K562 (cell line): Measurements from ENCODE around the gene TTLL12. TPM values are rescaled to one million over a fixed set of nuclear protein-coding genes. Genes with fewer than 3 reads are reported as not detected.

ENCODE experiments used
- ATF7 ChIP-seq: fragments of 450-650 bp; IDR thresholded peaks from 2 replicates; pipeline ENCODE4 v1.7.1; 2014; ENCODE audit warnings: mild to moderate bottlenecking, moderate library complexity
- E4F1 ChIP-seq: fragments of 250-450 bp; sonication (Bioruptor Pico); IDR thresholded peaks from 2 replicates; pipeline ENCODE4 v1.5.0; 2021; ENCODE audit warnings: mild to moderate bottlenecking, borderline replicate concordance
- KDM4B ChIP-seq, 2 experiments: fragments of 450-650 bp in 1 of 2; sonication (generic) in 1 of 2; IDR thresholded peaks; 2 replicates each; pipeline ENCODE4 v1.6.1; 2016 to 2017; ENCODE audit warnings: borderline replicate concordance in 2 of 2, antibody characterized with exemption in 1 of 2, low read depth in 1 of 2, mild to moderate bottlenecking in 1 of 2
- L3MBTL2 ChIP-seq: fragments of 450-650 bp; IDR thresholded peaks from 2 replicates; pipeline ENCODE4 v1.6.1; 2016; ENCODE audit warnings: mild to moderate bottlenecking, moderate library complexity
- MBD2 ChIP-seq: sonication (generic); IDR thresholded peaks from 2 replicates; pipeline ENCODE4 v1.6.1; 2016; ENCODE audit warnings: low read depth, borderline replicate concordance
- NEUROD1 ChIP-seq: fragments of 150-350 bp; IDR thresholded peaks from 2 replicates; pipeline ENCODE4 v1.6.1; 2014; ENCODE audit warnings: borderline replicate concordance, low read length, low read depth; ENCODE audit not compliant: partially characterized antibody
- POLR2G ChIP-seq: fragments of 200-400 bp; formaldehyde crosslinking; IDR thresholded peaks from 2 replicates; pipeline ENCODE4 v1.6.1; 2017; ENCODE audit warnings: low read depth, mild to moderate bottlenecking, antibody characterized with exemption, low read length, moderate library complexity
- POLR2H ChIP-seq: IDR thresholded peaks from 2 replicates; pipeline ENCODE4 v1.6.1; 2016; ENCODE audit warnings: missing genetic modification characterization, low read depth, mild to moderate bottlenecking, control low read depth, missing compliant biosample characterization, moderate library complexity
- RBFOX2 ChIP-seq: fragments of 200-400 bp; formaldehyde crosslinking; IDR thresholded peaks from 2 replicates; pipeline ENCODE4 v1.6.1; 2017; ENCODE audit warnings: low read depth, mild to moderate bottlenecking, low read length, moderate library complexity
- RBM34 ChIP-seq: fragments of 200-400 bp; formaldehyde crosslinking; IDR thresholded peaks from 2 replicates; pipeline ENCODE4 v1.6.1; 2018; ENCODE audit warnings: low read length, borderline replicate concordance; ENCODE audit not compliant: insufficient read depth
- SMARCE1 ChIP-seq: fragments of 450-650 bp; IDR thresholded peaks from 2 replicates; pipeline ENCODE4 v1.7.1; 2016; ENCODE audit warnings: mild to moderate bottlenecking
- YY1 ChIP-seq, 3 experiments: IDR thresholded peaks; 2 replicates each; pipeline ENCODE4 v1.6.1; 2011; ENCODE audit warnings: low read length in 2 of 3, mild to moderate bottlenecking in 2 of 3, moderate library complexity in 2 of 3, borderline replicate concordance in 1 of 3, control low read depth in 1 of 3, low read depth in 1 of 3; ENCODE audit not compliant: insufficient read depth in 3 of 3, insufficient replicate concordance in 2 of 3, control insufficient read depth in 1 of 3, insufficient read length in 1 of 3; ENCODE audit errors: extremely low read depth in 1 of 3
- ZBTB2 ChIP-seq: fragments of 450-650 bp; IDR thresholded peaks from 2 replicates; pipeline ENCODE4 v1.6.1; 2016; ENCODE audit warnings: antibody characterized with exemption
- ZZZ3 ChIP-seq: fragments of 450-650 bp; IDR thresholded peaks from 2 replicates; pipeline ENCODE4 v1.6.1; 2016; ENCODE audit warnings: antibody characterized with exemption, mild to moderate bottlenecking, moderate library complexity
- polyA plus RNA-seq, 8 experiments: library from polyadenylated mRNA; depleted of rRNA in 4 of 8; stranded (reverse) in 5 of 8; unstranded in 3 of 8; fragments of >200 nt; fragmentation: Nextera tagmentation in 2 of 8; fragmentation: Illumina TruSeq in 1 of 8; extraction: Ambion mirVana in 2 of 8; extraction: Trizol in 1 of 8; gene quantifications; 2 replicates each; pipeline versions ENCODE4 v1.2.1 to v1.2.3, GENCODE V29; 2011 to 2014; ENCODE audit warnings: inconsistent platforms in 1 of 8, missing spikeins in 1 of 8
- total RNA-seq, 7 experiments: library from RNA; depleted of rRNA in 6 of 7; stranded (reverse); fragments of >200 nt in 6 of 7; fragmentation: Illumina TruSeq in 2 of 7; extraction: Trizol in 2 of 7; gene quantifications; 2 replicates each; pipeline versions ENCODE4 v1.2.1 to v1.2.3, GENCODE V29; 2011 to 2021; ENCODE audit warnings: low replicate concordance in 1 of 7
- TF ChIP-seq, protein P1 (sequence below): fragments of 250-450 bp; sonication (Bioruptor Pico); IDR thresholded peaks from 2 replicates; pipeline ENCODE4 v1.4.0; 2020

Gene TTLL12
- total and polyA plus RNA-seq, 9 of the 15 experiments (the other 6 are each of a cell fraction or from before 2014, with no cell fraction given), result 1.3 to 128 (median 43.0) TPM

GRCh38 chr22:43187171-43188099 is 501 bp upstream of the TTLL12 start (continued):
- TF ChIP-seq, protein P1, sequence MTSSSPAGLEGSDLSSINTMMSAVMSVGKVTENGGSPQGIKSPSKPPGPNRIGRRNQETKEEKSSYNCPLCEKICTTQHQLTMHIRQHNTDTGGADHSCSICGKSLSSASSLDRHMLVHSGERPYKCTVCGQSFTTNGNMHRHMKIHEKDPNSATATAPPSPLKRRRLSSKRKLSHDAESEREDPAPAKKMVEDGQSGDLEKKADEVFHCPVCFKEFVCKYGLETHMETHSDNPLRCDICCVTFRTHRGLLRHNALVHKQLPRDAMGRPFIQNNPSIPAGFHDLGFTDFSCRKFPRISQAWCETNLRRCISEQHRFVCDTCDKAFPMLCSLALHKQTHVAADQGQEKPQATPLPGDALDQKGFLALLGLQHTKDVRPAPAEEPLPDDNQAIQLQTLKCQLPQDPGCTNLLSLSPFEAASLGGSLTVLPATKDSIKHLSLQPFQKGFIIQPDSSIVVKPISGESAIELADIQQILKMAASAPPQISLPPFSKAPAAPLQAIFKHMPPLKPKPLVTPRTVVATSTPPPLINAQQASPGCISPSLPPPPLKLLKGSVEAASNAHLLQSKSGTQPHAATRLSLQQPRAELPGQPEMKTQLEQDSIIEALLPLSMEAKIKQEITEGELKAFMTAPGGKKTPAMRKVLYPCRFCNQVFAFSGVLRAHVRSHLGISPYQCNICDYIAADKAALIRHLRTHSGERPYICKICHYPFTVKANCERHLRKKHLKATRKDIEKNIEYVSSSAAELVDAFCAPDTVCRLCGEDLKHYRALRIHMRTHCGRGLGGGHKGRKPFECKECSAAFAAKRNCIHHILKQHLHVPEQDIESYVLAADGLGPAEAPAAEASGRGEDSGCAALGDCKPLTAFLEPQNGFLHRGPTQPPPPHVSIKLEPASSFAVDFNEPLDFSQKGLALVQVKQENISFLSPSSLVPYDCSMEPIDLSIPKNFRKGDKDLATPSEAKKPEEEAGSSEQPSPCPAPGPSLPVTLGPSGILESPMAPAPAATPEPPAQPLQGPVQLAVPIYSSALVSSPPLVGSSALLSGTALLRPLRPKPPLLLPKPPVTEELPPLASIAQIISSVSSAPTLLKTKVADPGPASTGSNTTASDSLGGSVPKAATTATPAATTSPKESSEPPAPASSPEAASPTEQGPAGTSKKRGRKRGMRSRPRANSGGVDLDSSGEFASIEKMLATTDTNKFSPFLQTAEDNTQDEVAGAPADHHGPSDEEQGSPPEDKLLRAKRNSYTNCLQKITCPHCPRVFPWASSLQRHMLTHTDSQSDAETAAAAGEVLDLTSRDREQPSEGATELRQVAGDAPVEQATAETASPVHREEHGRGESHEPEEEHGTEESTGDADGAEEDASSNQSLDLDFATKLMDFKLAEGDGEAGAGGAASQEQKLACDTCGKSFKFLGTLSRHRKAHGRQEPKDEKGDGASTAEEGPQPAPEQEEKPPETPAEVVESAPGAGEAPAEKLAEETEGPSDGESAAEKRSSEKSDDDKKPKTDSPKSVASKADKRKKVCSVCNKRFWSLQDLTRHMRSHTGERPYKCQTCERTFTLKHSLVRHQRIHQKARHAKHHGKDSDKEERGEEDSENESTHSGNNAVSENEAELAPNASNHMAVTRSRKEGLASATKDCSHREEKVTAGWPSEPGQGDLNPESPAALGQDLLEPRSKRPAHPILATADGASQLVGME (CRISPR knock-in tag), result no peak
- TF ChIP-seq RBFOX2 (peak; percentile 83), MBD2 (0 out of 2 replicates have a peak, but pooled peaks have one; percentile 20), NEUROD1 (peak; percentile 48), ZZZ3 (0 out of 2 replicates have a peak, but pooled peaks have one; percentile 32), RBM34 (no peak), E4F1 (CRISPR knock-in tag) (no peak), POLR2H (tag) (peak; percentile 88), SMARCE1 (no peak), ZBTB2 (peak; percentile 71), YY1 (IDR thresholded peaks at IDR 0.05; ENCODE audit: borderline replicate concordance in 1 of 3, control insufficient read depth in 1 of 3, extremely low read depth in 1 of 3, insufficient read depth in 3 of 3, insufficient read length in 1 of 3, insufficient replicate concordance in 2 of 3, low read depth in 1 of 3, low read length in 2 of 3) (peak in 2 of 3 experiments; percentile 62 to 69), KDM4B (IDR thresholded peaks at IDR 0.05; ENCODE audit: borderline replicate concordance in 2 of 2, low read depth in 1 of 2) (peak in 1 of 2 experiments; percentile 83; a peak in 1 of 4 replicates), L3MBTL2 (peak; percentile 70), POLR2G (peak; percentile 92), ATF7 (peak; percentile 76)
